22Rv1 (cell line): Measurements from ENCODE around the gene RABGAP1L.

Source experiments
- CTCF ChIP-seq: fragments of 450-650 bp; IDR thresholded peaks from 2 replicates; pipeline ENCODE4 v1.5.1; 2017; ENCODE audit warnings: mild to moderate bottlenecking
- ZFX ChIP-seq: fragments of 450-650 bp; IDR thresholded peaks from 2 replicates; pipeline ENCODE4 v1.6.1; 2017; ENCODE audit warnings: antibody characterized with exemption, borderline replicate concordance

- no peak for TF ChIP-seq CTCF
- no peak for TF ChIP-seq ZFX
Measured at GRCh38 chr1:174232761-174233160, 73.4 kb downstream of the RABGAP1L start.
